IPS-18a (cell line): ENCODE measurements around the gene IL10.

Experiments
- H3K27ac ChIP-seq: one replicate; pipeline ENCODE4 v1.5.1; 2013; ENCODE audit warnings: low read length
- H3K27me3 ChIP-seq: one replicate; pipeline ENCODE4 v1.6.1; 2013; ENCODE audit warnings: mild to moderate bottlenecking, low read length; ENCODE audit not compliant: control insufficient read depth, insufficient read depth
- H3K36me3 ChIP-seq: one replicate; pipeline ENCODE4 v1.6.1; 2013; ENCODE audit warnings: low read depth, low read length; ENCODE audit not compliant: control insufficient read depth
- H3K4me1 ChIP-seq: one replicate; pipeline ENCODE4 v1.6.1; 2013; ENCODE audit warnings: low read depth, low read length; ENCODE audit not compliant: control insufficient read depth
- H3K4me3 ChIP-seq: one replicate; pipeline ENCODE4 v1.5.1; 2013; ENCODE audit warnings: low read length
- H3K9ac ChIP-seq: one replicate; pipeline ENCODE4 v1.6.1; 2013; ENCODE audit warnings: mild to moderate bottlenecking, low read length, moderate library complexity
- H3K9me3 ChIP-seq: one replicate; pipeline ENCODE4 v1.6.1; 2013; ENCODE audit warnings: low read depth, low read length; ENCODE audit not compliant: control insufficient read depth

IL10 gene

DNA sequence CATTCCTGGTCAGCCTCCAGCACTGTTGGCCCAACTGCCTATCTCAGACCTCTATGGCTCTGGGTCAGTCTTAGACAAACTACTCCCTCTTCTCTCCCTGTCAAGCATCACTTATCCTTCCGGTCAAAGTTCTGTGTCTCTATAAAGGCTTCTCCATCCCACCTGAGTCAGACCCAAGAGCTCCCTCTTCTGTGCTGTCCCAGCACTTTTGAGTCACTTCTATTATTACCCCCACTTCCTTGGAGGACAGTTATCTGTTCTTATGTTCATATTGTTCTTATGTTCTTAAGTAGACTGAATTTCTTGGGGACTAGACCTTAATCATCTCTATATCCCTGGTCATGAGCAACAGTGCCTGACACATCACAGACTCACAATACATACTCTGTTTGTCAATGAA, 29.2 kb upstream of the IL10 start:
- Histone ChIP-seq H3K4me3 (no peak overlapping the region), H3K9me3 (no peaks in the 10 kb centered on the region), H3K27me3 (no peaks in the 10 kb centered on the region), H3K27ac (no peak overlapping the region), H3K36me3 (no peaks in the 10 kb centered on the region), H3K4me1 (no peaks in the 10 kb centered on the region), H3K9ac (no peak overlapping the region)

DNA sequence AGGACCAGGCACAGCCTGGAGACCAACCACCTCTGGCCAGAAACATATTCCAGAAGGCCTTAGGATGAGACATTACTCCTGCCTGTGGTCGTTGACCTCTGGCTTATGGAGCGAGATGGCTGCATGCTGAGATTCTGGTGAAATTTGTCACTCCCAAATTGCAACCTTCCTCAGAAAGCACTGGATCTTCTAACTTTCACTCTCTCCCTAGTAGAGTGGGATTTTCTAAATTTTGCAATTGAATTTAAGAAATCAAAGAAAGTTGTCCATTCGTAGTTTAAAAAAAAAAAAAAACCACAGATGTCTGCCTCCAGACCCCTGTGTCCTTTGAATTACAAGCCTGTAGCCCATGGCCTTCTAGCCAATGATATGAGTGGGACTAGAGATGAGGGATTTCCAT, 28.6 kb upstream of the IL10 start:
- H3K4me3 ChIP-seq = no peak overlapping the region
- no peaks in the 10 kb centered on the region for H3K4me1 ChIP-seq
- H3K9me3 ChIP-seq = no peaks in the 10 kb centered on the region
- no peaks in the 10 kb centered on the region for H3K36me3 ChIP-seq
- no peak overlapping the region for H3K9ac ChIP-seq
- no peaks in the 10 kb centered on the region for H3K27me3 ChIP-seq
- H3K27ac ChIP-seq = no peak overlapping the region

DNA sequence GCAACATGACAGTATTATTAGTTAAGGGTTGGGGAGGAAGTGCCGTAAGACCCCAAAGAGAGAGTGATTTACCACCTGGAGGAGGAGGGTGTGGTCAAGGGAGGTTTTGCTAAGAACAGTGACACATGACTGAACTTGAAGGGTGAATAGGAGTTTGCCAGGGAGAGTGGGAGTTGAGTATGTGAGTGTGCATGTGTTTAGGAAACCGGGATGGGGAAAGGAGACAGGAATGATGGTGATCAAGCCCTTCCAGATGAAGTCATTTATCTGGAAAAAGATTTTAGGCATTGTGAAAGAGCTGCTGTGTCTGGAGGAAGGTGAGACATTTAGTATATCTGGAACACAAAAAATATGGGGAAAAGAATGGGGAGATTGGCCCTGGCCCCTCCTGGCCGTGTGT, 28.1 kb upstream of the IL10 start:
- Histone ChIP-seq H3K9ac (no peak overlapping the region), H3K9me3 (no peaks in the 10 kb centered on the region), H3K27ac (no peak overlapping the region), H3K36me3 (no peaks in the 10 kb centered on the region), H3K4me1 (no peaks in the 10 kb centered on the region), H3K27me3 (no peaks in the 10 kb centered on the region), H3K4me3 (no peak overlapping the region)

DNA sequence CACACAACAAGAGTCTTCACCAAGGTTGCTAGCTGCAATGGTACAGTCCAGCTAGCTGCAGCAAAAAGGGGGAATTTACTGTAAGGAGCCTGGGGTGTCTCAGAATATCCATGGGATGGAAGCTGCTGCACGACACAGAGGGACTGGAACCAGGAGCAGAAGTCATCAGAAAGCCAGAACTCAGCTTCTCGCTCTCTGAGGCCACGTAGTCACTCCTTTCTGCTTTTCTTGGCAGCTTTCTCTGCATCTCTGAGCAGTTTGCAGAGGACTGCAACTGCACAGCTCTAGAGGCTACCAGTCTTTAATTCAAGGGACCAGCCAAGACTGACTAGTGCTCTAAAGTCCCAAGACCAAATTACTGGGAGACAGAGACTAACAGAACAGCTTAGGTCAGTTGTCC, 27.0 kb upstream of the IL10 start:
- Histone ChIP-seq H3K4me1 (no peaks in the 10 kb centered on the region), H3K9ac (no peak overlapping the region), H3K9me3 (no peaks in the 10 kb centered on the region), H3K36me3 (no peaks in the 10 kb centered on the region), H3K4me3 (no peak overlapping the region), H3K27me3 (no peaks in the 10 kb centered on the region), H3K27ac (no peak overlapping the region)

DNA sequence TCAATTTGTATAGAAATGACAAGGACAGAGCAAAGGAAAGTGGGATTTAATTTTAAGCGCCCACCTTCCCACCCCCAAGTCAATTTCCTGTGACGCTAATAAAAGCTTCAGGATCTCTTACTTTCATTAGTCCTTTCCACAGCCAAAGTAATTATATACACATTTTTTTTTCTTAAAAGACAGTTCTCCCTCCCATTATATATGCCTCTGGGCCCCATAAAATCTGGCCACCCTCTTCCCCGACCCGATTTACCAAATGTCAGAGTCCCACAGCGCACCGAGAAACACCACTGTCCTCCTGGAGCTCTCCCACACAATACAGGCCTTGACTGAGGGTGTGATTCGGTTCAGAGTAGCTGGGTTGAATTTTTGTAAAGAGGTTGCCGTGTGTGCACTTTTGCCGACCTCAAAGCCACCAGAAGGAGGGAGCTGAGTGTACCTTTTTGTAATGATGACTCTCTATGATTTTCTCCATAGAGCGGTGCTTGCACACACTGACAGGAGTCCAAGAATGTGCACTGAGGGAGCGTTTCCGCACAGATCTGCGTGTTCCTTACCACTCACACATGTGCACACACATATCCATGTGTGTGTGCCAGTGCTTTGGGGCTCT, 26.2 kb upstream of the IL10 start:
- Histone ChIP-seq H3K36me3 (no peaks in the 10 kb centered on the region), H3K9me3 (no peaks in the 10 kb centered on the region), H3K4me3 (no peak overlapping the region), H3K27me3 (no peaks in the 10 kb centered on the region), H3K27ac (no peak overlapping the region), H3K4me1 (no peaks in the 10 kb centered on the region), H3K9ac (no peak overlapping the region)

DNA sequence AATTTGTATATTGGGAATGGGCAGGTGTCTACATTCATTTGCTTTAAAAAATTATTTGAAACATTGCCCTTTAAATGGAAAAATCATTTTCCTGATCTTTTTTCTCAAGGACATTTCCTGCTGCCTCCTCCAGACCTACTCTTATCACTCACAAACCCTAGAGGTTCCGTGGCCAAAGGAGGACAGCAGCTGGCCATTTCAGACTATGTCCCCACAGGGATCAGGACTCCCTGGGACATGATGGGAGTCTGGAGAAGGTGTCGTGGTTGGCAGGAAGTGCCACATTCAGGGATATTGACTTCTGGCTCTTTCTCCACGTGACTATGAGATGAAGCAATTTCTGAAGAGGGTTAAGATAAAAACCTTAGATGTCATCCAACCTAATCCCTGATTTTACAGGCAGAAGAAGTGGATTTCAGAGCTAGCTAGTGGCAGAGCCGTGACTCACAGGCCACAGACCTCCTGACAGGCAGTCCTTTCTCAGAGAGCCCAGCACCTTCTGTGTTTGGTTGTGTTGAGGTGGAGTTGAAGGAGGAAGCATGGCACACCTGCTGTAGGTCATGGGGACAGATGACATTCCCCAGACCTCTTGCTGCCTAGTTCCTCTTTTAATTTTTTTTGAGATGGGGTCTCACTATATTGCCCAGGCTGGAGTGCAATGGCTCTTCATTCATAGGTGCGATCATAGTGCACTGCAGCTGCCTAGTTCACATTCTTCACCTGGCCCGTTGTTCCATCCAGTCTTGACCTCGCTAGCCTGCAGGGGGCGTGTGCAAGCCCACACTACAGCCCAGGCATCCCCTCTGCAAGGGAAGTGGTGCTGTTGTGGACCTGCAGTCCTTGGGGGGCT, 25.5 kb upstream of the IL10 start:
- no peak overlapping the region for H3K27ac ChIP-seq
- H3K36me3 ChIP-seq = no peaks in the 10 kb centered on the region
- no peaks in the 10 kb centered on the region for H3K9me3 ChIP-seq
- no peak overlapping the region for H3K9ac ChIP-seq
- no peak overlapping the region for H3K4me3 ChIP-seq
- H3K4me1 ChIP-seq = no peaks in the 10 kb centered on the region
- no peaks in the 10 kb centered on the region for H3K27me3 ChIP-seq

DNA sequence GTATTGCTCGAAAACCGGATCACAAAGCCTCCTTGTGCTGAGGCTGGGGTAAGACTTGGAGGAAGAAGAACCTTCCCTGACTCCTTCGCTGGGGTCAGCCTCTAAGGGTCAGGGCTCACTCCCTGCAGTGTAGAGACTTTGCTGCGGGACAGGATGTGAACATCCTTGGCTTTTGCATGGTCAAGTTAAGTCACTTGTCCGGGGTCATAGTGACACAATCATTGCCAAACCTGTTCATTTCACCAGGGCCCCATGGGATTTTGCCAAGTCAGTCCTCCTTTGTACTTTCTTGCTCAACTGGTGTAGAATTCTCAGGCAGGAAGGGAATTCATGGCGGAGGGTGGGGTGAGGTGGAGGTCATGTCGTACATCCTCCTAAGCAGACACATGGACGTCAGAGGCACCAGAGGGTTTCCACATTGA, 24.7 kb upstream of the IL10 start:
- Histone ChIP-seq H3K9ac (no peak overlapping the region), H3K9me3 (no peaks in the 10 kb centered on the region), H3K27ac (no peak overlapping the region), H3K27me3 (no peaks in the 10 kb centered on the region), H3K4me3 (no peak overlapping the region), H3K4me1 (no peaks in the 10 kb centered on the region), H3K36me3 (no peaks in the 10 kb centered on the region)

DNA sequence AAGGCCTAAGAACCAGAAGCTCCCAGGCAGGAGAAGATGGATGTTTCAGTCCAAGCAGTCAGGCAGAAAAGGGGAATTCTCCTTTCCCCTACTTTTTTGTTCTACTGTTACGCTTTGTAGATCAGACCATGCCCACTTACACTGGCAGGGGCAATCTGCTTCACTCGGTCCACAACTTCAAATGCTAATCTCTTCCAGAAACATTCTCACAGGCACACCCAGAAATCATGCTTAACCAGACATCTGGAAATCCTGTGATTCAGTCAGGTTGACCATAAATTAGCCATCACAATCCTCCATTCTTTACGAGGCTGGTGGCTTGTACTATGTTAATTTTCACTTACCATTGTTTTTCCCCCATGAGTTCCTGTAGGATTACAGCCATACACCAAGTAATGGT, 23.8 kb upstream of the IL10 start:
- no peaks in the 10 kb centered on the region for H3K9me3 ChIP-seq
- H3K36me3 ChIP-seq = no peaks in the 10 kb centered on the region
- no peaks in the 10 kb centered on the region for H3K4me1 ChIP-seq
- H3K4me3 ChIP-seq = no peak overlapping the region
- no peaks in the 10 kb centered on the region for H3K27me3 ChIP-seq
- H3K27ac ChIP-seq = no peak overlapping the region
- no peak overlapping the region for H3K9ac ChIP-seq

DNA sequence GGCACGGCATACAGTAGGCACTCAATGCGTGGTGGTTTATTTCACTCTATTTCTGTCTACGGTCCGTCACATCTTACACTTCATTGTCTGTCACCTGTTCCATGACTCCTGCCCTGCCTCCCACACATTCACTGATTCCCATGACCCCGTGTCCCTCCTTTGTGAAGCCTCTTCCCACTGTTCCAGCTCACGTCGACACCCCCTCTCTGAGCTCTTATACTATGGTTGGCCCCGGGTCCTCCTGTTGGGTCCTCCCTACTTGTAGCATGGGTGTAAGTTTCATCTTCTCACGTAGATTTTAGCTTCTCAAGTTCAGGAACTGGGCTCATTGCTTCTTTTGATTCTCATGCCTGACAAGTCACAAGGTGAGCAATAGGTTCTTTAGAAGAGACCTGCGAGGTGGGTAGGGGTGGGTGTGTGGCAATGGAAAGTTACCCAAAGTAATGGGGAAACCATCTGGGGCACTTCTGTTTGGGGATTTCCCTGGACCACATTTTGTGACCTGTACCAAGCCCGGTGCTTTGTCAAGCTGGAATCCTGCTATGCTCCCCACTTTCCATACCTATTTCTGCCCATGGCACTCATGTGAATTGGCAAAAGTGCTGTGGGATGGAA, 22.1 kb upstream of the IL10 start:
- Histone ChIP-seq H3K27me3 (no peaks in the 10 kb centered on the region), H3K27ac (no peak overlapping the region), H3K9ac (no peak overlapping the region), H3K36me3 (no peaks in the 10 kb centered on the region), H3K4me1 (no peaks in the 10 kb centered on the region), H3K9me3 (no peaks in the 10 kb centered on the region), H3K4me3 (no peak overlapping the region)

DNA sequence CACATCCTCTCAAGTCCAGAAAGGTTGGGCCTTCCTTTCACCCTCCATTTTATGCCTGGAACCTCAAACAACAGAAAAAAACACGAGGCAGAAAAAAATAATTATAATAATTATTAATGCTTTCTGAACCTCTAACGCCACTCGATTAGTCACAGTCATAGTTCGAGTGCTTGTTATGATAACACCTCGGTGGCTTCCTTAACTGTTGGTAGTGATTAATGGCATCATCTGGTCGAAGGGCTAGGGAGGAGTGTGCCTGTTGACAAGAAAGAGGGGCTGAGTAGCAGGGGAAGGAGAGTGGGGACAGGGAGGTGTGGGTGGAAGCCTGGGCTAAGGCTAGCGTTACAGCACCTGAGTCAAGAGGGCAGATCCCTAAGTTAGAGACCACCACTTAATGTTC, 21.3 kb upstream of the IL10 start:
- H3K9ac ChIP-seq = no peak overlapping the region
- H3K9me3 ChIP-seq = no peaks in the 10 kb centered on the region
- H3K4me1 ChIP-seq = no peaks in the 10 kb centered on the region
- no peak overlapping the region for H3K4me3 ChIP-seq
- no peaks in the 10 kb centered on the region for H3K36me3 ChIP-seq
- no peaks in the 10 kb centered on the region for H3K27me3 ChIP-seq
- no peak overlapping the region for H3K27ac ChIP-seq

DNA sequence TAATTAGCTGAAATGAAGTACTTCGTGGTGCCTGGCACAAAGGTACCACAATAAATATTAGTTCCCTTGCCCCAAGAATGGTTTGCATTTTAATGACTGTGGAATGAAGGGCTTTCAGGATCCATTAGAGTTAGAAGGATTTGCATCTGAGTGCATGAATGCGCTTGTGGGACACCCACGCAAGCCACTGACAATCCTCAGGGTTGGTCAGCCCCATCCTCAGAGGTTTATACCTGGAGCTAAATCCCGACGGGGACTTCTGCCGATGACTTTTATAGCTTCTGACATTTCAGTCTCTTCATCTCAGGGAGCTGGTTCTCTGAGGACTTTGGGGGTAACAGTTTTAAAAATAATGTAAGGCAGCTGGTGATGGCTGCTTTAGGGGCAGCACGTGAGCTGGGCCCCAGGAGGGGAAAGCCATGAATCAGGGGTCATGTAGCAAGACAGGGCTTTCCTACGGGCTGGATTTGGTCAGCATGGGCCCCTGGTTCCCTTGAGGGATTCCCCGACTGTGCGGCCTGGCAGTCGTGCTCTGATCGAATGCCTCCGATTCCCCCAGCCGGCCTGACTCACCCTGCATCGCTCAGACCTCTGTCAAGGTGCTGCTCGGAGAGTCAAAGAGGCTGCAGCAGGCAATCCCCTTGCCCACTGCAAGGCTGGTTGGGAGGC, 20.8 kb upstream of the IL10 start:
- Histone ChIP-seq H3K4me3 (no peak overlapping the region), H3K4me1 (no peaks in the 10 kb centered on the region), H3K36me3 (no peaks in the 10 kb centered on the region), H3K9ac (no peak overlapping the region), H3K27me3 (no peaks in the 10 kb centered on the region), H3K9me3 (no peaks in the 10 kb centered on the region), H3K27ac (no peak overlapping the region)
